ENCODE results near the gene VPS51.
A peak's percentile ranks its signal among the peaks of the same experiment; 100 is the strongest.

VPS51 gene

GRCh38 chr11:65087827-65088226, 8.2 kb upstream of the VPS51 start:
- H3F3A ChIP-seq (ENCODE audit: insufficient read depth, low read length): peaks cover 44% of the 10 kb centered on the region
- no peaks in the 10 kb centered on the region for H3K9me2 ChIP-seq (replicated peaks; ENCODE audit: insufficient read depth, low read length)
- no peaks in the 10 kb centered on the region for H3K9me3 ChIP-seq (replicated peaks; ENCODE audit: insufficient read depth, low read length)
- peak overlapping the region; percentile 87; the same call in 1 of the 2 replicates for H3K27ac ChIP-seq (ENCODE audit: low read length)
- peaks cover 55% of the 10 kb centered on the region for H3K4me1 ChIP-seq (ENCODE audit: low read length)
- H3K4me3 ChIP-seq (ENCODE audit: low read length): no peak overlapping the region
- no peaks in the 10 kb centered on the region; the same call in 1 of the 2 replicates for H3K36me3 ChIP-seq (replicated peaks; ENCODE audit: insufficient read depth, low read length)
- no peaks in the 10 kb centered on the region for H4K20me1 ChIP-seq (ENCODE audit: insufficient read depth, low read length)
- peak overlapping the region; percentile 79; the same call in 1 of the 2 replicates for H3K4me2 ChIP-seq (ENCODE audit: low read depth, low read length)
- TF ChIP-seq EZH2phosphoT487 (IDR thresholded peaks at IDR 0.05; ENCODE audit: low read length) (no peak), EZH2 (optimal IDR thresholded peaks at IDR 0.05; ENCODE audit: low read depth, low read length) (no peak)
- TF ChIP-seq, protein P1, sequence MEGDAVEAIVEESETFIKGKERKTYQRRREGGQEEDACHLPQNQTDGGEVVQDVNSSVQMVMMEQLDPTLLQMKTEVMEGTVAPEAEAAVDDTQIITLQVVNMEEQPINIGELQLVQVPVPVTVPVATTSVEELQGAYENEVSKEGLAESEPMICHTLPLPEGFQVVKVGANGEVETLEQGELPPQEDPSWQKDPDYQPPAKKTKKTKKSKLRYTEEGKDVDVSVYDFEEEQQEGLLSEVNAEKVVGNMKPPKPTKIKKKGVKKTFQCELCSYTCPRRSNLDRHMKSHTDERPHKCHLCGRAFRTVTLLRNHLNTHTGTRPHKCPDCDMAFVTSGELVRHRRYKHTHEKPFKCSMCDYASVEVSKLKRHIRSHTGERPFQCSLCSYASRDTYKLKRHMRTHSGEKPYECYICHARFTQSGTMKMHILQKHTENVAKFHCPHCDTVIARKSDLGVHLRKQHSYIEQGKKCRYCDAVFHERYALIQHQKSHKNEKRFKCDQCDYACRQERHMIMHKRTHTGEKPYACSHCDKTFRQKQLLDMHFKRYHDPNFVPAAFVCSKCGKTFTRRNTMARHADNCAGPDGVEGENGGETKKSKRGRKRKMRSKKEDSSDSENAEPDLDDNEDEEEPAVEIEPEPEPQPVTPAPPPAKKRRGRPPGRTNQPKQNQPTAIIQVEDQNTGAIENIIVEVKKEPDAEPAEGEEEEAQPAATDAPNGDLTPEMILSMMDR (IDR thresholded peaks at IDR 0.05; ENCODE audit: low read length): no peak
- H3K27me3 ChIP-seq (replicated peaks; ENCODE audit: insufficient read depth, low read length): no peaks in the 10 kb centered on the region
- H3K79me2 ChIP-seq (ENCODE audit: low read length): peaks cover 50% of the 10 kb centered on the region
- H3K9ac ChIP-seq (ENCODE audit: low read length): peak overlapping the region; percentile 43; the same call in 1 of the 2 replicates
- DNase-seq: no peak
- no peak overlapping the region for H2AFZ ChIP-seq (ENCODE audit: low read length)

GRCh38 chr11:65089621-65090020, 6.4 kb upstream of the VPS51 start:
- peak overlapping the region; percentile 87 for H3K27ac ChIP-seq (ENCODE audit: low read length)
- H3K4me2 ChIP-seq (ENCODE audit: low read depth, low read length): peak overlapping the region; percentile 79
- peaks cover 48% of the 10 kb centered on the region for H3F3A ChIP-seq (ENCODE audit: insufficient read depth, low read length)
- peaks cover 34% of the 10 kb centered on the region for H3K79me2 ChIP-seq (ENCODE audit: low read length)
- peaks cover 52% of the 10 kb centered on the region for H3K4me1 ChIP-seq (ENCODE audit: low read length)
- no peaks in the 10 kb centered on the region for H3K9me2 ChIP-seq (replicated peaks; ENCODE audit: insufficient read depth, low read length)
- peak overlapping the region; percentile 30; the same call in 1 of the 2 replicates for H3K4me3 ChIP-seq (ENCODE audit: low read length)
- TF ChIP-seq EZH2phosphoT487 (IDR thresholded peaks at IDR 0.05; ENCODE audit: low read length): no peak
- TF ChIP-seq, protein P1 (IDR thresholded peaks at IDR 0.05; ENCODE audit: low read length): peak; percentile 51
- H3K9me3 ChIP-seq (replicated peaks; ENCODE audit: insufficient read depth, low read length): no peaks in the 10 kb centered on the region
- DNase-seq: peak; percentile 97
- H2AFZ ChIP-seq (ENCODE audit: low read length): no peak overlapping the region
- no peaks in the 10 kb centered on the region for H3K27me3 ChIP-seq (replicated peaks; ENCODE audit: insufficient read depth, low read length)
- H3K36me3 ChIP-seq (replicated peaks; ENCODE audit: insufficient read depth, low read length): no peaks in the 10 kb centered on the region; the same call in 1 of the 2 replicates
- H4K20me1 ChIP-seq (ENCODE audit: insufficient read depth, low read length): no peaks in the 10 kb centered on the region
- H3K9ac ChIP-seq (ENCODE audit: low read length): peak overlapping the region; percentile 43

- Histone ChIP-seq H3K36me3 (replicated peaks; ENCODE audit: insufficient read depth, low read length) (no peaks in the 10 kb centered on the region; the same call in 1 of the 2 replicates), H3K4me3 (ENCODE audit: low read length) (no peak overlapping the region), H4K20me1 (ENCODE audit: insufficient read depth, low read length) (no peaks in the 10 kb centered on the region), H3F3A (ENCODE audit: insufficient read depth, low read length) (peaks cover 53% of the 10 kb centered on the region), H3K79me2 (ENCODE audit: low read length) (peaks cover 24% of the 10 kb centered on the region), H3K9ac (ENCODE audit: low read length) (peak overlapping the region; percentile 32; the same call in 1 of the 2 replicates), H3K4me1 (ENCODE audit: low read length) (peaks cover 42% of the 10 kb centered on the region), H3K4me2 (ENCODE audit: low read depth, low read length) (peak overlapping the region; percentile 39; the same call in 1 of the 2 replicates), H3K9me3 (replicated peaks; ENCODE audit: insufficient read depth, low read length) (no peaks in the 10 kb centered on the region), H2AFZ (ENCODE audit: low read length) (no peak overlapping the region), H3K9me2 (replicated peaks; ENCODE audit: insufficient read depth, low read length) (no peaks in the 10 kb centered on the region), H3K27ac (ENCODE audit: low read length) (peak overlapping the region; percentile 87), H3K27me3 (replicated peaks; ENCODE audit: insufficient read depth, low read length) (no peaks in the 10 kb centered on the region)
- DNase-seq: peak; percentile 82
- TF ChIP-seq EZH2 (optimal IDR thresholded peaks at IDR 0.05; ENCODE audit: low read depth, low read length) (no peak), EZH2phosphoT487 (IDR thresholded peaks at IDR 0.05; ENCODE audit: low read length) (no peak)
- TF ChIP-seq, protein P1 (IDR thresholded peaks at IDR 0.05; ENCODE audit: low read length): no peak
Observed at GRCh38 chr11:65090628-65091027, 5.4 kb upstream of the VPS51 start.

Measured in MM.1S (cell line).